ENCODE measurements around the gene CFD.

GRCh38 chr19:862581-863314 is 3.3 kb downstream of the CFD start:
- TF ChIP-seq CTCF (IDR thresholded peaks at IDR 0.05) (no peak), POLR2A (IDR thresholded peaks at IDR 0.05) (no peak)
